ENCODE data around the gene RC3H2.

DNA sequence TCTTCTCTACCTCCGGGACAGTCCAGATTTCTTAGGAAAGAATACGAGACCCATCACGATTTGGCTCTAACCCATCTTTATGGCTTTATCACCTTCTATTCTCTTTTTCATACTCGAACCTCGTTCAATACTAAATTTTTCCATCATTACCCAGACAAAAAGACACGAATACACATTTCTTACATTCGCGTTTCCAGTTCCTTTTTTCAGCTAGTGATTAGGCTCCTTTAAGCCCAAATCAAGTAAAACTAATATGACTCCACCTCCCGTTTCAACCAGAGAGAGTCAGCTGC lies 7.5 kb upstream of the RC3H2 start:
- TF ChIP-seq, protein P1, sequence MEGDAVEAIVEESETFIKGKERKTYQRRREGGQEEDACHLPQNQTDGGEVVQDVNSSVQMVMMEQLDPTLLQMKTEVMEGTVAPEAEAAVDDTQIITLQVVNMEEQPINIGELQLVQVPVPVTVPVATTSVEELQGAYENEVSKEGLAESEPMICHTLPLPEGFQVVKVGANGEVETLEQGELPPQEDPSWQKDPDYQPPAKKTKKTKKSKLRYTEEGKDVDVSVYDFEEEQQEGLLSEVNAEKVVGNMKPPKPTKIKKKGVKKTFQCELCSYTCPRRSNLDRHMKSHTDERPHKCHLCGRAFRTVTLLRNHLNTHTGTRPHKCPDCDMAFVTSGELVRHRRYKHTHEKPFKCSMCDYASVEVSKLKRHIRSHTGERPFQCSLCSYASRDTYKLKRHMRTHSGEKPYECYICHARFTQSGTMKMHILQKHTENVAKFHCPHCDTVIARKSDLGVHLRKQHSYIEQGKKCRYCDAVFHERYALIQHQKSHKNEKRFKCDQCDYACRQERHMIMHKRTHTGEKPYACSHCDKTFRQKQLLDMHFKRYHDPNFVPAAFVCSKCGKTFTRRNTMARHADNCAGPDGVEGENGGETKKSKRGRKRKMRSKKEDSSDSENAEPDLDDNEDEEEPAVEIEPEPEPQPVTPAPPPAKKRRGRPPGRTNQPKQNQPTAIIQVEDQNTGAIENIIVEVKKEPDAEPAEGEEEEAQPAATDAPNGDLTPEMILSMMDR (IDR thresholded peaks at IDR 0.05): no peak
- no peak for TF ChIP-seq POLR2A (IDR thresholded peaks at IDR 0.05)

All from lower leg skin (tissue), 3 donors.